Measurements from ENCODE around the gene IGF1R. TPM values are rescaled to one million over a fixed set of nuclear protein-coding genes. Genes with fewer than 3 reads are reported as not detected.

Gene IGF1R
- polyA plus RNA-seq, 4 donors, result 25.1 to 53.9 (median 48.3) TPM

- DNase-seq (ENCODE audit: low read depth in 4 of 4, low spot score in 3 of 4), result no peak
These were observed 276.2 kb downstream of the IGF1R start for GRCh38 chr15:98924401-98925049.

GRCh38 chr15:98926236-98926635 is 277.9 kb downstream of the IGF1R start:
- no peak for DNase-seq (ENCODE audit: low read depth in 4 of 4, low spot score in 3 of 4)

DNA sequence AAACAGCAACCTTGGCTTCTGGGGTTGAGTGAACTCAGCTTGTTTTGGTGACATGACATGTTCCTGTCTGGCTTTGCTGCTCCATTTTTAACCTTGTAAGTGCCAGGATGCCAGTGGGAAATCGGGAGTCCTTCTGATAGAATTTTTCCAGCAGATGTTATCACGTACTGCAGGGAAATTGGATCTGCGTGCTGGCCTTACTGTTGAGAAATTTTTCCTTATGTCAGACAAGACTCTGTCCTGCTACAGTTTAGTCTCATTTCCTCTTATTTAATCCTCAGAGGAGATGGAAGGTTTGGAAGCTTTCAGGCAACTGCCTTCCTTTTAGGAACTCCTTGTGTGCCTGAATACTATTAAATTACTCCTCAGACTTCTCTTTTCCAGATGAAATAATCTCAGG is 278.7 kb downstream of the IGF1R start:
- DNase-seq (ENCODE audit: low read depth in 4 of 4, low spot score in 3 of 4), result no peak

GRCh38 chr15:98927996-98928395 is 279.7 kb downstream of the IGF1R start:
- DNase-seq (ENCODE audit: low read depth in 4 of 4, low spot score in 3 of 4), result no peak

GRCh38 chr15:98930576-98930975 is 282.2 kb downstream of the IGF1R start:
- DNase-seq (ENCODE audit: low read depth in 4 of 4, low spot score in 3 of 4), result no peak

GRCh38 chr15:98931004-98931403 is 282.7 kb downstream of the IGF1R start:
- DNase-seq (ENCODE audit: low read depth in 4 of 4, low spot score in 3 of 4), result no peak

DNA sequence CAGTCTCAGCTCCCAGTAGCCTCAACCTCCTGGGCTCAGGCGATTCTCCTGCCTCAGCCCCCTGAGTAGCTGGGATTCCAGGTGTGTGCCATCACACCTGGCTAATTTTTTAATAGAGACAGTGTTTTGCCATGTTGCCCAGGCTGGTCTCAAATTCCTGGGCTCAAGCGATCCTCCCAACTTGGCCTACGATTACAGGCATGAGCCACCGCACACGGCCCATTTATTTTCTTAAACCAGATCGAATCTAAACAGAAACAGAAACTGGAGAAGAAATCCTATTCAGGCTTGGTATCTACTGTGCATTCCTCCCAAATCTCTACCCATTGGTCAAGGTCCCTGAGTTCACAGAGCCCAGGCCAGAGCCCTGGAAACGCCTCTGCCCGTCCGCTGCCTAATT is 285.1 kb downstream of the IGF1R start:
- no peak for DNase-seq (ENCODE audit: low read depth in 4 of 4, low spot score in 3 of 4)

DNA sequence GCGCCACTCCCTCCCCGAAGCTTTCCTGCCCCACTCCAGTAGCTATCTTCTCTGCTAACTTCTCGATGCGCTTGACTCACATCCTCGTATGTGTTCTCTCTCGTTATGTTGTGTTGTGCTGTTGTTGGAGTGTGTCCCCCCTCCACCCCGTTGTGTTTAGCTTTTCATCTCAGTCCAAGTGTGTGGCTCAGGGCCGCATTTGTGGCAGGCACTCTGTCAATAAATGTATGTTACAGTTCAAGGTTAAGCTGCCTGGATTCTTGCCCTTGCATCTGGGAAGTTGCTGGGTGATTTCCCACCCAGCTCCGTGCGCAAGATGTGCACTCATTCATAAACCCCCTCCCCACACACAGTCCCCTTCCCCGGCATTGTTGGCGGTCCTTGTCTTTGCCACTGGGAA is 287.4 kb downstream of the IGF1R start:
- DNase-seq (ENCODE audit: low read depth in 4 of 4, low spot score in 3 of 4), result no peak

GRCh38 chr15:98937413-98938104 is 289.2 kb downstream of the IGF1R start:
- no peak for DNase-seq (ENCODE audit: low read depth in 4 of 4, low spot score in 3 of 4)

- DNase-seq (ENCODE audit: low read depth in 4 of 4, low spot score in 3 of 4), result no peak
These were observed 289.7 kb downstream of the IGF1R start for GRCh38 chr15:98938105-98938417.

DNA sequence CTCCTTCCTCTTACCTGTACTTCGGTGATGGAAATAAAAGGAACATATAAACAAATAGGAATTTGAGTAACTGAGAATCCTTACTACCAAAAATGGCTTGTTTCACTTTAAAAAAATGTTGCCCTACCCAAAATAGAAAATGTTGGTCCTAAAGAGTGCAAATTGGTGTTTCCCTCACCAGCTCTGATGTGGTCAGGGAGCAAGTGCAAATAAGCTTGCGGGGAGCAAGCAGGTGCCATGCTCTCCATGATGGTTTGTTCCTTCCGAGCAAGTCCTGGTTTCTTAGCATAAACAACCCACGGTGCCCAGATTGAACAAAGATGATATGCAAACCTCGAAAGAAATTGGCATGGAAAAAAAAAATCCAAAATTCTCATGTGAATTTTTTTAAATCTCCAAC is 290.5 kb downstream of the IGF1R start:
- DNase-seq (ENCODE audit: low read depth in 4 of 4, low spot score in 3 of 4), result no peak

- DNase-seq (ENCODE audit: low read depth in 4 of 4, low spot score in 3 of 4), result no peak
These were observed 291.2 kb downstream of the IGF1R start for GRCh38 chr15:98939311-98940080.

DNA sequence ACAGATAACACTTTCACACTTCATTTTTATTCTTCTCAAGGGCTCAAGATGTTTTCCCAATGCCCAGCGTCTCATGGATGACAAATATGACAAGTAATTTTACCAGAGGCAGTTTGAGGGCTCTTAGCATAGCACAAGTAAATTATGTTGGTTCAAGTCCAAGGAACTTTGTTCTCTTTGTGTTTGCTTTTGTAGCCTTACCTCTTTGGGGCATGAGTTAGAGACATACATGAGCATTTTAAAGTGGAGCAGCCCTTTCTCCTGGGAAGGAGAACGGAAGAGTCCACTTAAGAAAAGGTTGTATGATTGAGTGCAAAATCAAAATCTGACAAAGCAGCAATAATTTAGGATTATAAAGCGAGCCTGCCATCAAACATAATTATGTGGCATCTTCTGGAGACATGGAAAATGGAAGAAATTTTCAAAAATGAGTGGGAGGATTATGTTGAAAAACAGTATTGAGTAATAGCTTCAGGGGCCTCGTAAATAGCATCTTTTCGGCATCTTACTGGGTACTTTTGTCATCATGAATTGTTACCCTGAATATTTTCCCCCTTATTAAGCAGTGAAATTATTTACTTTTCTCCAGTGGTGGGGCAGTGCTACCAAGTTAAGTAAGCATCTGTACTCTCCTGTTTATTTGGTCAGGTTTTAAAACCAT is 293.4 kb downstream of the IGF1R start:
- no peak for DNase-seq (ENCODE audit: low read depth in 4 of 4, low spot score in 3 of 4)

- DNase-seq (ENCODE audit: low read depth in 4 of 4, low spot score in 3 of 4), result no peak
These were observed 294.1 kb downstream of the IGF1R start for GRCh38 chr15:98942431-98942830.

- no peak for DNase-seq (ENCODE audit: low read depth in 4 of 4, low spot score in 3 of 4)
These were observed 294.7 kb downstream of the IGF1R start for GRCh38 chr15:98943051-98943508.

GRCh38 chr15:98943601-98944151 is 295.3 kb downstream of the IGF1R start:
- no peak for DNase-seq (ENCODE audit: low read depth in 4 of 4, low spot score in 3 of 4)

- DNase-seq (ENCODE audit: low read depth in 4 of 4, low spot score in 3 of 4), result no peak
These were observed 298.2 kb downstream of the IGF1R start for GRCh38 chr15:98946301-98947255.

DNA sequence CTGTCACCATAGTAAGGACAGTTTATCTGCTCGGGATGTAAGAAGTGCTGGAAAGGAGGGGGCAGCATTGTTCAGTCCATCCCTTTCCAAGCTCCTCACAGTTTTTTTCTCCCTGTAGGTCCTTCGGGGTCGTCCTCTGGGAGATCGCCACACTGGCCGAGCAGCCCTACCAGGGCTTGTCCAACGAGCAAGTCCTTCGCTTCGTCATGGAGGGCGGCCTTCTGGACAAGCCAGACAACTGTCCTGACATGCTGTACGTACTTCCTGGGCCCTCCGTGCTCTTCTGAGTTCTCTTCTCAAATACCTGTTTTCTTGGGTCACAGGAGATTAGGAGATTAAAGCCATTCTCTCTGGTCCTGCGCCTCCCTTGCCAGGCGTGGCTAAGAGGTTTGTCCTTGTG is 300.1 kb downstream of the IGF1R start:
- DNase-seq (ENCODE audit: low read depth in 4 of 4, low spot score in 3 of 4), result no peak

- DNase-seq (ENCODE audit: low read depth in 4 of 4, low spot score in 3 of 4), result no peak
These were observed 300.6 kb downstream of the IGF1R start for GRCh38 chr15:98948941-98949340.

DNA sequence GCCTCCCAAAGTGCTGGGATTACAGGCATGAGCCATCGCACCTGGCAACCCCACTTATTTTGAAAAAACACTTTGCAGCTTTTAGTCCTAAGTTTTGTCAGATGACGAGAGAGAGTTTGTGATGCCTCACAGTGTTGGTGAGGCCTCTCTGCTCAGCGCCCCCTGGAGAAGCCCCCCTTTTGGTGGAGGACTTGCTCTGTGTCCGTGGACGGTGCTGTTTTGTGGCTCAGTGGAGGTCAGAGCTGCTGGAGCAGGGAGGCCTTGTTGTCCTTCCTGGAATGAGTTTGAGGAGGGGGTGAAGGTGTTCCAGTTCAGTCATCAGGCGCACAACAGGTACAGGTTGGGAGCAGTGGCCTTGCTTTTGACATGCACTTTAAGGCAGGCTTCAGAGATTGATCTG is 301.3 kb downstream of the IGF1R start:
- no peak for DNase-seq (ENCODE audit: low read depth in 4 of 4, low spot score in 3 of 4)

Measured in left renal pelvis (tissue), 4 donors.